Mesenchymal stem cell (in vitro differentiated cells and primary cell): ENCODE results near the gene C2orf42.

Source experiments
- DNase-seq: peaks from one replicate; pipeline ENCODE4 v3.0.0-alpha.2; 2013
- H2AFZ ChIP-seq: one replicate; pipeline ENCODE4 v1.6.1; 2013; ENCODE audit warnings: low read depth, mild to moderate bottlenecking, control low read depth, inconsistent platforms, low read length, moderate library complexity
- H2AK5ac ChIP-seq: 2 replicates; pipeline ENCODE4 v1.6.1; 2013; ENCODE audit warnings: low read length, moderate library complexity, mild to moderate bottlenecking, inconsistent platforms; ENCODE audit not compliant: severe bottlenecking
- H2BK120ac ChIP-seq: one replicate; pipeline ENCODE4 v1.6.1; 2013; ENCODE audit warnings: low read depth, mild to moderate bottlenecking, inconsistent platforms, low read length, moderate library complexity
- H2BK12ac ChIP-seq, 2 experiments: one replicate each; pipeline ENCODE4 v1.6.1; 2013; ENCODE audit warnings: inconsistent platforms in 2 of 2, low read length in 2 of 2, mild to moderate bottlenecking in 2 of 2, moderate library complexity in 2 of 2, control low read depth in 1 of 2
- H2BK15ac ChIP-seq: one replicate; pipeline ENCODE4 v1.6.1; 2013; ENCODE audit warnings: mild to moderate bottlenecking, low read depth, inconsistent platforms; ENCODE audit not compliant: poor library complexity, severe bottlenecking
- H2BK5ac ChIP-seq: 2 replicates; pipeline ENCODE4 v1.6.1; 2013; ENCODE audit warnings: low read depth, mild to moderate bottlenecking, low read length, control low read depth, inconsistent platforms; ENCODE audit not compliant: poor library complexity, severe bottlenecking
- H3K14ac ChIP-seq, 2 experiments: one replicate each; pipeline ENCODE4 v1.6.1; 2013; ENCODE audit warnings: inconsistent platforms in 2 of 2, low read length in 2 of 2, control low read depth in 1 of 2, mild to moderate bottlenecking in 1 of 2, moderate library complexity in 1 of 2
- H3K18ac ChIP-seq, 2 experiments: one replicate each; pipeline ENCODE4 v1.6.1; 2013; ENCODE audit warnings: inconsistent platforms in 2 of 2, low read length in 2 of 2, control low read depth in 1 of 2, low read depth in 1 of 2, mild to moderate bottlenecking in 1 of 2
- H3K23ac ChIP-seq, 2 experiments: one replicate each; pipeline ENCODE4 v1.6.1; 2013; ENCODE audit warnings: inconsistent platforms in 2 of 2, low read length in 2 of 2, mild to moderate bottlenecking in 2 of 2, moderate library complexity in 2 of 2, control low read depth in 1 of 2
- H3K27ac ChIP-seq: 2 replicates; pipeline ENCODE4 v1.5.1; 2013; ENCODE audit warnings: mild to moderate bottlenecking, moderate library complexity, low read length, control low read depth, inconsistent platforms; ENCODE audit not compliant: poor library complexity, severe bottlenecking
- H3K27me3 ChIP-seq, 2 experiments: 2 replicates each; pipeline versions ENCODE4 v1.6.1 to v1.7.0; 2013; ENCODE audit warnings: low read length in 2 of 2, mild to moderate bottlenecking in 2 of 2, moderate library complexity in 2 of 2, control low read depth in 1 of 2, inconsistent platforms in 1 of 2; ENCODE audit not compliant: control insufficient read depth in 1 of 2, insufficient read depth in 1 of 2
- H3K36me3 ChIP-seq, 2 experiments: 2 replicates each; pipeline versions ENCODE4 v1.6.1 to v1.7.0; 2013; ENCODE audit warnings: low read length in 2 of 2, control low read depth in 1 of 2, inconsistent platforms in 1 of 2, low read depth in 1 of 2, mild to moderate bottlenecking in 1 of 2; ENCODE audit not compliant: insufficient read depth in 2 of 2, control insufficient read depth in 1 of 2
- H3K4ac ChIP-seq, 2 experiments: one replicate each; pipeline ENCODE4 v1.6.1; 2013; ENCODE audit warnings: inconsistent platforms in 2 of 2, low read length in 2 of 2, mild to moderate bottlenecking in 2 of 2, moderate library complexity in 2 of 2, control low read depth in 1 of 2, low read depth in 1 of 2
- H3K4me1 ChIP-seq: 2 replicates; pipeline ENCODE4 v1.6.1; 2013; ENCODE audit warnings: low read depth, low read length, control low read depth; ENCODE audit not compliant: control insufficient read depth, insufficient read depth
- H3K4me2 ChIP-seq: 2 replicates; pipeline ENCODE4 v1.6.1; 2013; ENCODE audit warnings: low read length, mild to moderate bottlenecking, inconsistent platforms; ENCODE audit not compliant: poor library complexity, severe bottlenecking
- H3K4me3 ChIP-seq, 2 experiments: 2 replicates each; pipeline versions ENCODE4 v1.5.1 to v1.7.0; 2013; ENCODE audit warnings: low read length in 2 of 2, mild to moderate bottlenecking in 2 of 2, control low read depth in 1 of 2, low read depth in 1 of 2; ENCODE audit not compliant: insufficient read depth in 1 of 2
- H3K79me1 ChIP-seq: replicated peaks from 2 replicates; pipeline ENCODE4 v1.6.1; 2013; ENCODE audit warnings: mild to moderate bottlenecking, control low read depth, low read length, inconsistent platforms; ENCODE audit not compliant: poor library complexity, severe bottlenecking
- H3K9ac ChIP-seq: 2 replicates; pipeline ENCODE4 v1.7.0; 2013; ENCODE audit warnings: mild to moderate bottlenecking, low read length, moderate library complexity
- H3K9me3 ChIP-seq: 2 replicates; pipeline ENCODE4 v1.7.0; 2013; ENCODE audit warnings: mild to moderate bottlenecking, low read length; ENCODE audit not compliant: control insufficient read depth
- H4K8ac ChIP-seq: one replicate; pipeline ENCODE4 v1.6.1; 2013; ENCODE audit warnings: inconsistent platforms, mild to moderate bottlenecking, low read length, moderate library complexity
- H4K91ac ChIP-seq: one replicate; pipeline ENCODE4 v1.6.1; 2013; ENCODE audit warnings: mild to moderate bottlenecking, low read length, inconsistent platforms
- WGBS: methylation state at CpG from one replicate; pipeline ENCODE4 v1.1.7; 2013; ENCODE audit warnings: mixed read lengths; 5-methylcytosine and 5-hydroxymethylcytosine counted together

The C2orf42 gene

GRCh38 chr2:70145144-70145490 lies 45.7 kb downstream of the C2orf42 start:
- no peak overlapping the region for H3K18ac ChIP-seq
- H2BK15ac ChIP-seq, result no peak overlapping the region
- H3K4ac ChIP-seq, result peak overlapping the region in 1 of 2 experiments; percentile 68
- no peak overlapping the region for H3K4me3 ChIP-seq
- H4K91ac ChIP-seq, result no peak overlapping the region
- H3K36me3 ChIP-seq, result peaks cover 4 to 6% of the 10 kb centered on the region in 2 experiments
- no peak overlapping the region for H3K23ac ChIP-seq
- H2AFZ ChIP-seq, result no peak overlapping the region
- H3K79me1 ChIP-seq, result no peaks in the 10 kb centered on the region
- no peak overlapping the region for H2BK5ac ChIP-seq
- H3K9ac ChIP-seq, result no peak overlapping the region
- H3K27me3 ChIP-seq, result no peaks in the 10 kb centered on the region
- H3K14ac ChIP-seq, result no peak overlapping the region
- H3K9me3 ChIP-seq, result no peaks in the 10 kb centered on the region
- no peak for DNase-seq
- H4K8ac ChIP-seq, result no peak overlapping the region
- H2BK120ac ChIP-seq, result no peak overlapping the region
- no peak overlapping the region for H2BK12ac ChIP-seq
- H3K4me2 ChIP-seq, result no peak overlapping the region
- WGBS, result 91% methylated on average over 3 of the region's 3 CpGs
- H2AK5ac ChIP-seq, result no peak overlapping the region
- H3K27ac ChIP-seq, result no peak overlapping the region
- H3K4me1 ChIP-seq, result peaks cover 18% of the 10 kb centered on the region

DNA sequence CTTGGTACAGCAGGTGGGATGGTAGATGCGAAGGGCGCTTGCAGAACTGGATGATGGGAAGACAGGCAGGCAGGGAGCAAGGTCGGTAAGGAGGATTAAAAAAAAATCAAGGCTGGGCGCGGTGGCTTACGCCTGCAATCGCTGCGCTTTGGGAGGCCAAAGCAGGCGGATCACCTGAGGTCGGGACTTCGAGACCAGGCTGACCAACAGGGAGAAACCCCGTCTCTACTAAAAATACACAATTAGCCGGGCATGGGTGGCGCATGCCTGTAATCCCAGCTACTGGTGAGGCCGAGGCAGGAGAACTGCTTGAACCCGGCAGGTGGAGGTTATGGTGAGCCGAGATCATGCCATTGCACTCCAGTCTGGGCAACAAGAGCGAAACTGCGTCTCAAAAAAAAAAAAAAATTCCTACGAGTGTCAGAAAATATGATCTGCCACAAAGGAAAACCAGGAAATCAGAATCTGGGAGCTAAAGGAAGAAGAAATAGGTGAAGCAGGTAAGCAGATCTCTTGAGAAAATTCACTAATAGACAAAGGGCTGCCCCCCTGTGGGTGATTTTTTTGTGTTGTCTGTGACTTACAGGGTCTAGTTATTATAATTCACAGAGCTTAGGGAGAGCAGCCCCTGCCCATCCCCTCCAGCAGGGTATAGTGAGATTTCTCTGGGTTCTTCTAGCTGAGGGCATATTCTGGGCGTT lies 46.2 kb downstream of the C2orf42 start:
- Histone ChIP-seq H2BK120ac (no peak overlapping the region), H3K36me3 (peaks cover under 1 to 3% of the 10 kb centered on the region in 2 experiments), H3K9ac (no peak overlapping the region), H3K4ac (peak overlapping the region in 1 of 2 experiments; percentile 68), H3K18ac (no peak overlapping the region), H3K23ac (no peak overlapping the region), H3K9me3 (no peaks in the 10 kb centered on the region), H3K27me3 (no peaks in the 10 kb centered on the region), H2AK5ac (no peak overlapping the region), H3K79me1 (no peaks in the 10 kb centered on the region), H4K91ac (no peak overlapping the region), H3K27ac (no peak overlapping the region), H2BK15ac (no peak overlapping the region), H4K8ac (no peak overlapping the region), H3K14ac (no peak overlapping the region), H2BK12ac (no peak overlapping the region), H3K4me2 (no peak overlapping the region), H3K4me1 (peaks cover 18% of the 10 kb centered on the region), H2AFZ (no peak overlapping the region), H2BK5ac (no peak overlapping the region), H3K4me3 (no peak overlapping the region)
- 92% methylated on average over 21 of the region's 21 CpGs for WGBS
- DNase-seq, result no peak

DNA sequence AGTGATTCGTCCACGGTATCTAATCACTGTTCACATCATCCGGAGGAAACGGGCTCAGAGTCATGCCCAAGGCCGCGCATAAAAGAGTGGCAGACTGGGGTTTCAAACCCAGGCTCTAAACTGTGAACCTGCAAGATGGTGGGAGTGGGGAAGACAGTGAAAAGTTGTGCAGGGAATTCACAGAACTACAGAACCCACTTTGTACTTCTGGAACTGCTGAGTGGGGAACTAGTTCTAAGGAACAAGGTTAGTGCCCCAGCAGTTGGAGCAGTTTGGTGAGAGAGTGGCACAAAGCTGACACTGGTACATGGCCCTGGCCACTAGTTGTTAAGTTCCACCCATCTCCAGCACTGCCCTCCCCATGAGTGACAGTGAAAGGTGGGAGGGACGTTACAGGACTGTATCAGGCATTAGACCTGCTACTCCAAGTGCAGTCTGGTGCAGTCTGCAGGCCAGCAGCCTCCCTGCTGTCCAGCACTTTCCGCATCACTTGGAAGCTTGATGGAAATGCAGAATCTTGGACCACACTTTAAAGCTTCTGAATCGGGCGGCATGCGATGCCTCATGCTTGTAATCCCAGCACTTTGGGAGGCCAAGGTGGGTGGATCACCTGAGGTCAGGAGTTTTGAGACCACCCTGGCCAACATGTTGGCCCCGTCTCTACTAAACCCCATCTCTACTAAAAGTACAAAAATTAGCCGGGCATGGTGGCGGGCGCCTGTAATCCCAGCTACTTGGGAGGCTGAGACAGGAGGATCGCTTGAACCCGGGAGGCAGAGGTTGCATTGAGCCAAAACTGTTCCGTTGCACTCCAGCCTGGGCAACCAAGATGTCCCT lies 47.3 kb downstream of the C2orf42 start:
- no peak overlapping the region for H3K23ac ChIP-seq
- WGBS, result 85% methylated on average over 16 of the region's 18 CpGs
- H2AFZ ChIP-seq, result no peak overlapping the region
- H3K79me1 ChIP-seq, result no peaks in the 10 kb centered on the region
- H3K4me2 ChIP-seq, result peak overlapping the region; percentile 36
- peak overlapping the region; percentile 97 for H4K8ac ChIP-seq
- H3K9ac ChIP-seq, result peak overlapping the region; percentile 94
- peak overlapping the region; percentile 34 to 46 for H3K18ac ChIP-seq
- H3K4ac ChIP-seq, result peak overlapping the region; percentile 82 to 96
- DNase-seq, result peak; percentile 54
- no peak overlapping the region for H2BK15ac ChIP-seq
- peak overlapping the region in 1 of 2 experiments; percentile 68 for H3K4me3 ChIP-seq
- peak overlapping the region; percentile 23 for H4K91ac ChIP-seq
- no peak overlapping the region for H3K14ac ChIP-seq
- no peaks in the 10 kb centered on the region for H3K36me3 ChIP-seq
- no peaks in the 10 kb centered on the region for H3K9me3 ChIP-seq
- peak overlapping the region; percentile 42 for H3K27ac ChIP-seq
- peak overlapping the region; percentile 81 for H2AK5ac ChIP-seq
- H2BK12ac ChIP-seq, result peak overlapping the region; percentile 57
- no peak overlapping the region for H2BK5ac ChIP-seq
- H3K27me3 ChIP-seq, result no peaks in the 10 kb centered on the region
- H2BK120ac ChIP-seq, result peak overlapping the region; percentile 55
- peaks cover 18% of the 10 kb centered on the region for H3K4me1 ChIP-seq
